Fibroblast of the aortic adventitia (primary cell): ENCODE data around the gene DYNLT3. TPM values are rescaled to one million over a fixed set of nuclear protein-coding genes. Genes with fewer than 3 reads are reported as not detected.

Experiments used
- DNase-seq: peaks from one replicate; pipeline ENCODE4 v3.0.0-alpha.2; 2010; ENCODE audit warnings: low read depth
- H3K4me3 ChIP-seq: 2 replicates; pipeline ENCODE4 v1.5.1; 2011; ENCODE audit warnings: low read depth, mild to moderate bottlenecking, control low read depth, low read length, moderate library complexity
- CTCF ChIP-seq: IDR thresholded peaks from 2 replicates; pipeline ENCODE4 v1.5.1; 2011; ENCODE audit warnings: mild to moderate bottlenecking, low read length, control low read depth, inconsistent platforms; ENCODE audit not compliant: insufficient read depth
- total RNA-seq: library from RNA; depleted of rRNA; stranded (reverse); fragments of >200 nt; gene quantifications from 2 replicates; pipeline ENCODE4 v1.2.3, GENCODE V29; 2012; ENCODE audit warnings: low replicate concordance

The DYNLT3 gene
- total RNA-seq, 1 donor = 64.2 TPM

GRCh38 chrX:37846558-37846933, 825 bp downstream of the DYNLT3 start:
- peak overlapping the region; percentile 72 for H3K4me3 ChIP-seq
- DNase-seq = no peak
- TF ChIP-seq CTCF = no peak

- peak overlapping the region; percentile 35 for H3K4me3 ChIP-seq
- TF ChIP-seq CTCF = no peak
- DNase-seq = no peak
These were observed 1.2 kb downstream of the DYNLT3 start for GRCh38 chrX:37846141-37846540.

DNA sequence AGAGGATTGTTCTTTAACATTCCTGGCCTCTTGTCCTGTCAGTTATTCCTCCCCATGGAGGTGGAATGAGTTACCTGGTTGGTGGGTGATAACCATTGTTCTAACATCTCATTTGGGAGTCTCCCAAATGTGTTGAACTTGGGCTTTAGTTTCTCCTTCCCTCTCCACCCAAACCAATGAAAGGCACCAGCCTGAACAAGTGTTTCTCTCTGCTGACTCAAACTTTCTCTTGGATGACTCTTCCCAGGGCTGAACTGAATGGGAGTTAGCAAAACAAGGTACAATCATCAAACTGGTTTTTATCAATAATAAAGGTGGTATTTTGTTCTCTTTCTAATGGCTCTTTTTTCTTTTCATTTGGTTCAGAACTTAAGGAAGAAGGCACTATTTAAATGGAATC, 2.7 kb downstream of the DYNLT3 start:
- TF ChIP-seq CTCF = no peak
- H3K4me3 ChIP-seq = no peak overlapping the region

DNA sequence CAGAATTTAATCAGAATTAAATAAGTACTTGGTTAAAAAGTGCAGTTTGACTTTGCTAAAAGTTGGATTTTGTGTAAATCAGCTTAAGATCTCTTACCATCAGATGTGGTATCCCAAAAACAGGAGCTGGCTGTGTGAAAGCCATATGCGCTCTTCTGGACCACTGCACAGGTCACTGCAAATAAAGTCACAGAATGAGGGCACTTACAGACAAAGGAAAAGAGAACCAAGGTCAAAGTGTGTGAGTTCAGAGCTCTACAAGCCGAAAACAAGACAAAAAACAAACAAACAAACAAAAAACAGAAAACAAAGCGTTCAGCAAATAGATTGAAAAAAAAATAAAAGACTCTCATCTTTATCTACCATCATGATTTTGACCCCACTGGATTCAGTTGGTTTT, 6.4 kb downstream of the DYNLT3 start:
- no peak overlapping the region for H3K4me3 ChIP-seq
- no peak for DNase-seq
- TF ChIP-seq CTCF = no peak

More for the DNA sequence above, 2.7 kb downstream of the DYNLT3 start:
- DNase-seq = no peak

GRCh38 chrX:37834937-37835336, 12.4 kb downstream of the DYNLT3 start:
- TF ChIP-seq CTCF = no peak
- DNase-seq = no peak
- H3K4me3 ChIP-seq = no peak overlapping the region

DNA sequence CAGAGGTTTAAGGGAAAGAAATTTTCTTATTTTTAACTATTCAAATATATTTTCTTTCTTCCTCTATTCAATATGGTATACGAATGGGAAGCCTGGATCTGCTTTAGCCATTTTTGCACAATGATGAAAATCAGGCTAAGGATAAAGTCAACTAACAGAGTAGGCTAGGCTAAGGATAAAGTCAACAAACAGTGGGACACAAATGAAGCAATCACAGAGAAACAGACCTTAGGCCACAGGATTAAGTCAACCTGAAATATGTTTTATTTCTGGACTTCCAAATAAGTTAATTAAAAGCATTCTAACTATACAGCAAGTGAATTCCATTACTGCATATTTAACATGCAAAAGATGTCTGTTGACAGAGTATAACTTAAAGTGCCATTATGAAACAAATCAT, 17.0 kb downstream of the DYNLT3 start:
- TF ChIP-seq CTCF = no peak
- DNase-seq = no peak
- H3K4me3 ChIP-seq = no peak overlapping the region

- H3K4me3 ChIP-seq = no peak overlapping the region
- no peak for DNase-seq
- no peak for TF ChIP-seq CTCF
These were observed 17.6 kb downstream of the DYNLT3 start for GRCh38 chrX:37829721-37830120.
